Measurements from ENCODE around the gene UBE2K. TPM values are rescaled to one million over a fixed set of nuclear protein-coding genes. Genes with fewer than 3 reads are reported as not detected.

The UBE2K gene
- total and polyA plus RNA-seq, 2 experiments from 2014 or later, result 40.4 to 112 TPM

DNA sequence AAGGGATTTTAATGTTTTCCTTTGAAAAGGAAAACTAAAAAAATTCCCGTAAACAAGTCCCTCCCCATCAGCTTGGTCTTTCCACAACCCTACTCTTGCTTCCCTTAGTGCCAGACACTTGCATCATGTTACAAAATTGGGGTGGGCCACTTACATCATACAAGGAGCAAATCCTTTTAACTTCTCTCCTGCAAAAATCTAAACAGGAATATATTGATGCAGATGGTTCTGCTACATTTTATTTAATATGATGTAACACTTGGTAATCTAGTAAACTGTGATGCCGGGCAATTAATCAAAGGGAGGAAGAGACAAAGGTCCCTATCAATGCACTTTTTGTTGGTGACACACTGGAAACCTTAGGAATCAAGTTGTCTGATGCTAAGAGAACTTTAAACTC, 125.3 kb downstream of the UBE2K start:
- no peaks in the 10 kb centered on the region for H3K36me3 ChIP-seq (replicated peaks; ENCODE audit: insufficient read depth, low read depth)
- no peaks in the 10 kb centered on the region for H3K4me1 ChIP-seq (ENCODE audit: insufficient read depth)
- no peaks in the 10 kb centered on the region for H4K20me1 ChIP-seq (ENCODE audit: insufficient read depth, poor library complexity, severe bottlenecking)
- no peak overlapping the region for H2AFZ ChIP-seq
- H3K9me3 ChIP-seq (ENCODE audit: low read depth), result no peaks in the 10 kb centered on the region
- no peak for TF ChIP-seq EZH2phosphoT487 (IDR thresholded peaks at IDR 0.05; ENCODE audit: low read depth, severe bottlenecking, unreplicated experiment)
- TF ChIP-seq EZH2 (IDR thresholded peaks at IDR 0.05; ENCODE audit: borderline replicate concordance), result no peak
- TF ChIP-seq, protein P1, sequence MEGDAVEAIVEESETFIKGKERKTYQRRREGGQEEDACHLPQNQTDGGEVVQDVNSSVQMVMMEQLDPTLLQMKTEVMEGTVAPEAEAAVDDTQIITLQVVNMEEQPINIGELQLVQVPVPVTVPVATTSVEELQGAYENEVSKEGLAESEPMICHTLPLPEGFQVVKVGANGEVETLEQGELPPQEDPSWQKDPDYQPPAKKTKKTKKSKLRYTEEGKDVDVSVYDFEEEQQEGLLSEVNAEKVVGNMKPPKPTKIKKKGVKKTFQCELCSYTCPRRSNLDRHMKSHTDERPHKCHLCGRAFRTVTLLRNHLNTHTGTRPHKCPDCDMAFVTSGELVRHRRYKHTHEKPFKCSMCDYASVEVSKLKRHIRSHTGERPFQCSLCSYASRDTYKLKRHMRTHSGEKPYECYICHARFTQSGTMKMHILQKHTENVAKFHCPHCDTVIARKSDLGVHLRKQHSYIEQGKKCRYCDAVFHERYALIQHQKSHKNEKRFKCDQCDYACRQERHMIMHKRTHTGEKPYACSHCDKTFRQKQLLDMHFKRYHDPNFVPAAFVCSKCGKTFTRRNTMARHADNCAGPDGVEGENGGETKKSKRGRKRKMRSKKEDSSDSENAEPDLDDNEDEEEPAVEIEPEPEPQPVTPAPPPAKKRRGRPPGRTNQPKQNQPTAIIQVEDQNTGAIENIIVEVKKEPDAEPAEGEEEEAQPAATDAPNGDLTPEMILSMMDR (IDR thresholded peaks at IDR 0.05; ENCODE audit: poor library complexity), result no peak
- no peaks in the 10 kb centered on the region for H3K79me2 ChIP-seq
- WGBS (ENCODE audit: low lambda C conversion rate, missing lambda C conversion rate), result 75% methylated on average over 2 of the region's 2 CpGs
- H3K27ac ChIP-seq, result no peak overlapping the region
- no peak overlapping the region for H3K4me3 ChIP-seq
- H3K27me3 ChIP-seq, result no peaks in the 10 kb centered on the region
- H3K4me2 ChIP-seq, result no peak overlapping the region
- no peak for DNase-seq (ENCODE audit: low spot score)
- no peaks in the 10 kb centered on the region for H3K9me2 ChIP-seq (replicated peaks; ENCODE audit: insufficient read depth)

- no peaks in the 10 kb centered on the region for H4K20me1 ChIP-seq (ENCODE audit: insufficient read depth, poor library complexity, severe bottlenecking)
- H3K9me2 ChIP-seq (replicated peaks; ENCODE audit: insufficient read depth), result no peaks in the 10 kb centered on the region
- no peak for DNase-seq (ENCODE audit: low spot score)
- H3K79me2 ChIP-seq, result no peaks in the 10 kb centered on the region
- H3K36me3 ChIP-seq (replicated peaks; ENCODE audit: insufficient read depth, low read depth), result no peaks in the 10 kb centered on the region
- H3K4me2 ChIP-seq, result peak overlapping the region; percentile 32
- H3K27ac ChIP-seq, result peak overlapping the region; percentile 63
- no peaks in the 10 kb centered on the region for H3K9me3 ChIP-seq (ENCODE audit: low read depth)
- no peak overlapping the region for H2AFZ ChIP-seq
- H3K4me3 ChIP-seq, result no peak overlapping the region
- H3K4me1 ChIP-seq (ENCODE audit: insufficient read depth), result no peaks in the 10 kb centered on the region
- WGBS (ENCODE audit: low lambda C conversion rate, missing lambda C conversion rate), result 88% methylated on average over 3 of the region's 3 CpGs
- no peaks in the 10 kb centered on the region for H3K27me3 ChIP-seq
- TF ChIP-seq EZH2phosphoT487 (IDR thresholded peaks at IDR 0.05; ENCODE audit: low read depth, severe bottlenecking, unreplicated experiment) (no peak), EZH2 (IDR thresholded peaks at IDR 0.05; ENCODE audit: borderline replicate concordance) (no peak)
- TF ChIP-seq, protein P1 (IDR thresholded peaks at IDR 0.05; ENCODE audit: poor library complexity), result no peak
Observed at GRCh38 chr4:39825090-39825489, 127.2 kb downstream of the UBE2K start.

- TF ChIP-seq EZH2 (IDR thresholded peaks at IDR 0.05; ENCODE audit: borderline replicate concordance), result no peak
- TF ChIP-seq, protein P1 (IDR thresholded peaks at IDR 0.05; ENCODE audit: poor library complexity), result no peak
- no peak for TF ChIP-seq EZH2phosphoT487 (IDR thresholded peaks at IDR 0.05; ENCODE audit: low read depth, severe bottlenecking, unreplicated experiment)
- H3K4me2 ChIP-seq, result peak overlapping the region; percentile 32
- 71% methylated on average over 7 of the region's 7 CpGs for WGBS (ENCODE audit: low lambda C conversion rate, missing lambda C conversion rate)
Observed at GRCh38 chr4:39825741-39826231, 127.8 kb downstream of the UBE2K start.

More at GRCh38 chr4:39825741-39826231, 127.8 kb downstream of the UBE2K start:
- no peaks in the 10 kb centered on the region for H3K36me3 ChIP-seq (replicated peaks; ENCODE audit: insufficient read depth, low read depth)
- H3K4me3 ChIP-seq, result no peak overlapping the region
- no peaks in the 10 kb centered on the region for H4K20me1 ChIP-seq (ENCODE audit: insufficient read depth, poor library complexity, severe bottlenecking)
- H3K27ac ChIP-seq, result peak overlapping the region; percentile 63
- H3K9me3 ChIP-seq (ENCODE audit: low read depth), result no peaks in the 10 kb centered on the region
- DNase-seq (ENCODE audit: low spot score), result peak; percentile 39
- no peak overlapping the region for H2AFZ ChIP-seq
- no peaks in the 10 kb centered on the region for H3K9me2 ChIP-seq (replicated peaks; ENCODE audit: insufficient read depth)
- no peaks in the 10 kb centered on the region for H3K79me2 ChIP-seq
- H3K27me3 ChIP-seq, result no peaks in the 10 kb centered on the region
- no peaks in the 10 kb centered on the region for H3K4me1 ChIP-seq (ENCODE audit: insufficient read depth)

Small RNAs within 50 kb of the gene (small RNA-seq; reads per million reads assigned to genes)
- not detected for gene RF00019
- not detected for gene RN7SL558P

Other genes with a start within 250 kb of the UBE2K start
- gene RPL9, start 239.2 kb upstream of the UBE2K start, total RNA-seq, result 2,831 and 3,164 TPM in 2 replicates
- 439 and 475 TPM in 2 replicates for gene RPL9, start 239.2 kb upstream of the UBE2K start, polyA plus RNA-seq
- gene LIAS, start 239.1 kb upstream of the UBE2K start, total RNA-seq, result 10.3 and 12.3 TPM in 2 replicates
- gene LIAS, start 239.1 kb upstream of the UBE2K start, polyA plus RNA-seq, result 10.4 and 12.3 TPM in 2 replicates
- 337 and 374 TPM in 2 replicates for gene UGDH, start 170.7 kb upstream of the UBE2K start, total RNA-seq
- 192 and 223 TPM in 2 replicates for gene UGDH, start 170.7 kb upstream of the UBE2K start, polyA plus RNA-seq
- gene SMIM14, start 59.3 kb upstream of the UBE2K start, total RNA-seq, result 69.6 and 98.6 TPM in 2 replicates
- 89.5 and 124 TPM in 2 replicates for gene SMIM14, start 59.3 kb upstream of the UBE2K start, polyA plus RNA-seq

All from hepatocyte (in vitro differentiated cells).